Heart left ventricle (tissue), 13 donors: Measurements from ENCODE around the gene TMEM176A.

Source experiments
- POLR2A ChIP-seq, 2 donors: fragments of 450-650 bp; IDR thresholded peaks; one replicate each; pipeline ENCODE4 v1.6.1; 2017; ENCODE audit warnings: antibody characterized with exemption in 2 of 2, mild to moderate bottlenecking in 2 of 2, moderate library complexity in 2 of 2
- TF ChIP-seq, protein P1 (sequence below), 12 donors: fragments of 200-600 bp; sonication (generic) in 4 of 12; IDR thresholded peaks; one replicate each; pipeline versions ENCODE4 v1.5.0 to v1.8.0; 2018 to 2022; ENCODE audit warnings: antibody characterized with exemption in 12 of 12, mild to moderate bottlenecking in 5 of 12
- donor health status: ischemic (EF 13 %, LVEDD 7.1; RV severe dilation, severe dysfunction).
- donor health status: DM: no; HTN: yes; CAD: no.
- donor health status: DM: no; HTN: no; CAD: no.
- donor health status: ischemic (EF 25% LVEDD 6.9; RV normal size, moderate dysfunction).
- donor health status: ischemic (EF 25% LVEDD 5.7; RV mildly dilated, moderate dysfunction).
- donor health status: ischemic (EF 35%, LVEDD 5.7; RV mildly dilated, moderate dysfunction).
- donor health status: nonischemic (EF 11% LVEDD 7.7; RV severe dilation, severe dysfunction).
- donor health status: DM: yes; HTN: yes; CAD: no.
- donor health status: PGD.
- donor health status: ischemic (EF 29% LVEDD 5.4; RV normal size, mild dysfunction).
- donor health status: nonischemic (EF 23%, LVEDD 6.1; RV moderate dilation, normal function).

DNA sequence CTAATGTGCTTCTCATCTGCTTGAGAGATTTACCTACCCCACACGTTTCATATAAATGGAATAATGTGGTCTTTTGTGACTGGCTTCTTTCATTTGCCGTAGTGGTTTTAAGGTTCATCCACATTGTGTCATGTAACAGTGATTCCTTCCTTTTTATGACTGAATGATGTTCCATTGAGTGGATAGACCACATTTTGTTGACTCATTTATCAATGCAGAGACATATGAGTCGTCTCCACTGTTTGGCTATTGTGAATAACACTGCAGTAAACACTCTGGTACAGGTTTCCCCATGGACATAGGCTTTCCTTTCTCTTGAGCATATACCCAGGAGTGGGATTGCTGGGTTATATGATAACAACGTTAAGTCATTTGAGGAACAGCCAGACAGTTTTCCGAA lies 49.7 kb downstream of the TMEM176A start:
- TF ChIP-seq, protein P1, sequence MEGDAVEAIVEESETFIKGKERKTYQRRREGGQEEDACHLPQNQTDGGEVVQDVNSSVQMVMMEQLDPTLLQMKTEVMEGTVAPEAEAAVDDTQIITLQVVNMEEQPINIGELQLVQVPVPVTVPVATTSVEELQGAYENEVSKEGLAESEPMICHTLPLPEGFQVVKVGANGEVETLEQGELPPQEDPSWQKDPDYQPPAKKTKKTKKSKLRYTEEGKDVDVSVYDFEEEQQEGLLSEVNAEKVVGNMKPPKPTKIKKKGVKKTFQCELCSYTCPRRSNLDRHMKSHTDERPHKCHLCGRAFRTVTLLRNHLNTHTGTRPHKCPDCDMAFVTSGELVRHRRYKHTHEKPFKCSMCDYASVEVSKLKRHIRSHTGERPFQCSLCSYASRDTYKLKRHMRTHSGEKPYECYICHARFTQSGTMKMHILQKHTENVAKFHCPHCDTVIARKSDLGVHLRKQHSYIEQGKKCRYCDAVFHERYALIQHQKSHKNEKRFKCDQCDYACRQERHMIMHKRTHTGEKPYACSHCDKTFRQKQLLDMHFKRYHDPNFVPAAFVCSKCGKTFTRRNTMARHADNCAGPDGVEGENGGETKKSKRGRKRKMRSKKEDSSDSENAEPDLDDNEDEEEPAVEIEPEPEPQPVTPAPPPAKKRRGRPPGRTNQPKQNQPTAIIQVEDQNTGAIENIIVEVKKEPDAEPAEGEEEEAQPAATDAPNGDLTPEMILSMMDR (IDR thresholded peaks at IDR 0.05) = no peak
- TF ChIP-seq POLR2A (IDR thresholded peaks at IDR 0.05) = no peak
